Posterior vena cava (tissue), 2 donors: ENCODE data around the gene SEMA6A. TPM values are rescaled to one million over a fixed set of nuclear protein-coding genes. Genes with fewer than 3 reads are reported as not detected.

Experiments
- DNase-seq: peaks from one replicate; pipeline ENCODE4 v3.0.0-alpha.2; 2020; ENCODE audit warnings: low spot score
- intact Hi-C, 2 donors: fragments of 100-400 bp; cut with DNase I; formaldehyde crosslinking; loops; one replicate each; pipeline versions ENCODE4 v1.14.1 to v1.14.2; 2022 to 2023
- long read RNA-seq, 2 donors: library from polyadenylated mRNA; unstranded; transcript quantifications; one replicate each; pipeline ENCODE4 v2.0.0, GENCODE V29; 2020 to 2021
- total RNA-seq, 2 donors: library from RNA; stranded (reverse); fragmentation: NEBNext Ultra II Directional; extraction: Animal tissue kit (Norgen Biotek cat#: 25700); gene quantifications; one replicate each; pipeline ENCODE4 v1.2.1, GENCODE V29; 2021
- donor health status: DM: yes; HTN: yes; CAD: no.
- donor health status: DM: yes; HTN: yes; CAD: no.

Gene SEMA6A, protein sequence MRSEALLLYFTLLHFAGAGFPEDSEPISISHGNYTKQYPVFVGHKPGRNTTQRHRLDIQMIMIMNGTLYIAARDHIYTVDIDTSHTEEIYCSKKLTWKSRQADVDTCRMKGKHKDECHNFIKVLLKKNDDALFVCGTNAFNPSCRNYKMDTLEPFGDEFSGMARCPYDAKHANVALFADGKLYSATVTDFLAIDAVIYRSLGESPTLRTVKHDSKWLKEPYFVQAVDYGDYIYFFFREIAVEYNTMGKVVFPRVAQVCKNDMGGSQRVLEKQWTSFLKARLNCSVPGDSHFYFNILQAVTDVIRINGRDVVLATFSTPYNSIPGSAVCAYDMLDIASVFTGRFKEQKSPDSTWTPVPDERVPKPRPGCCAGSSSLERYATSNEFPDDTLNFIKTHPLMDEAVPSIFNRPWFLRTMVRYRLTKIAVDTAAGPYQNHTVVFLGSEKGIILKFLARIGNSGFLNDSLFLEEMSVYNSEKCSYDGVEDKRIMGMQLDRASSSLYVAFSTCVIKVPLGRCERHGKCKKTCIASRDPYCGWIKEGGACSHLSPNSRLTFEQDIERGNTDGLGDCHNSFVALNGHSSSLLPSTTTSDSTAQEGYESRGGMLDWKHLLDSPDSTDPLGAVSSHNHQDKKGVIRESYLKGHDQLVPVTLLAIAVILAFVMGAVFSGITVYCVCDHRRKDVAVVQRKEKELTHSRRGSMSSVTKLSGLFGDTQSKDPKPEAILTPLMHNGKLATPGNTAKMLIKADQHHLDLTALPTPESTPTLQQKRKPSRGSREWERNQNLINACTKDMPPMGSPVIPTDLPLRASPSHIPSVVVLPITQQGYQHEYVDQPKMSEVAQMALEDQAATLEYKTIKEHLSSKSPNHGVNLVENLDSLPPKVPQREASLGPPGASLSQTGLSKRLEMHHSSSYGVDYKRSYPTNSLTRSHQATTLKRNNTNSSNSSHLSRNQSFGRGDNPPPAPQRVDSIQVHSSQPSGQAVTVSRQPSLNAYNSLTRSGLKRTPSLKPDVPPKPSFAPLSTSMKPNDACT
- 10 to 100 TPM; 18.6 to 24.9 TPM for total RNA-seq
- long read RNA-seq, donor 1, partial matches to known transcripts: 1 of 7 reads
- long read RNA-seq, donor 1, other reads (novel, unspliced or antisense): 6 of 7 reads
- long read RNA-seq, donor 2, full-length matches to known transcripts: 4 of 11 reads
- long read RNA-seq, donor 2, partial matches to known transcripts: 0 of 11 reads
- long read RNA-seq, donor 2, other reads (novel, unspliced or antisense): 7 of 11 reads

DNA sequence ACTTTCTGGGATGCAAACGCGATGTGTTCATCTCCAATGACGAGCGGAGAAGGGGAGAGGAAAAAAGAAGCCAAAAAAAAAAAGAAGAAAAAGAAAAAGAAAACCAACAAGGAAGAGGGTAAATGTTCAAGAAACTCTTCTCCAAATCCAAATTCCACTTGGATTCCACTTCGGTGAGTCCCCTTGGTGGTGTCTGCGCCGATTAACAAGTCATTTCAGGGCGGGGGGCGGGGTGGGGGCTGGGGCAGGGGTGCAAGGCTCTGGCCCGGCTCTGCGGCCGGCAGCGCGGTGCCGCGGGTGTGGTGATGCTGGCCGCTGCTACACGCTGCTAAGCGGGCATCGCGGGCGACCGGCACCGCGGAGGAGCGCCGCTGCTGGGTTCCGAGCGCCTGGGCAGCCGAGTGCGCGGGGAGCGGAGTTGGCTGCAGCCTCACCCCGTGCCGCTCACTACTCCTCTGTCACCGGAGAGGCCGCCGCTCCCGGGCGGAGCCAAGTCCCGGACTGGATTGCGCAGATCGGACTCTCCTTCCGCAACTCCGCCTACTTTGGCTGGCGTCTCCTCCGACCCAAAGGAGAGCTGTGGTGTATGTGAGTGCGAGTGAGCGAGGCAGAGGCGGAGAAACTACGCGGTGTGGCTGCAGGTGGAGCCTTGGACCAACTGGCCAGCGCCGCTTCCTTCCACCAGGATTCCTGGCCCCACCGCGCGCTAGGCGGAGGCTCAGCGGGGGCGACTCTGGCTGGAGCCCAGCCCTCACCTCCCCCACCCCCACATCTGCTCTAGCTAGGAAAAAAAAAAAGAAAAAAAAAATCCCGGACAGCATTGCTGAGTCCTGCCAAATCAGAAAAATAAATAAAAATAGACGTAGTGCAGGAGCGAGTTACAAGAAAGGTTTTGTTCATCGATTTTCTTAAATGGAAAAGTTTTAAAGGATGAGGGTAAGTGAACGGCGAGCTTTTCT lies at the start of gene SEMA6A:
SEMA6A (minus strand) TSS at position 457 of the 959 bp plus-strand sequence. CDS start 69,879 bp downstream, outside the sequence.
- intact Hi-C loops: no loop called here
- peak; percentile 96 for DNase-seq

DNA sequence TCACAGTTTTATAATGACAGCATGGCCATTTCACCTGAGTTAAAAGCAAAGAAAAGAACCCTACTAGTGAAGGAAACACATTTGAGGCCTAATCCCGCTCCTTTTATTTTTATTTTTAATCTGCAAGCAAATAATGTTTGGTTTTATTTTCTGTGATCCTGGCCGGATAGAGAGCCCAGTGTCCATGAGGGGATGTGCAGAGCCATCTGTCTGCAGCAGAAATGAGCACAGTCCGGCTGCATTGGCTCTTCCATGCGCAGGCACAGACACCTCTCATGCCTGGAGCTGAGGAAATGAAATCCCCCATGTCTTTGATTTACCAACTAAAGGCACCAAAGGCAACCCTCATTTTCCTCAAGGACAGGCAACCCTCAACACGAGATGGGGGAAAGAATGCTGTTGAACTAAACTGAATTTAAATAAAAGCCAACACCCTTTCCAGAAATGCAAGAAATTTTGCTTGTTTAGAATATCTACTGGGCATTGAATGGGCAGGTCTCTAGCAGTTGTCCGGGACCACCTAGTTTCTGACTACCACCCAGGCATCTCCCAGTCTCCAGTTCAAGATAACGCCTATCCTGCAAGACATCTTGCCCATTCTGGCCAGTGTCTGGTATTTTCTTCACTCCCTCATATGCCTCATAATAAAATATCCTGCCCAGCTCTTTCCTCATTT lies 47.9 kb upstream of the SEMA6A start:
- intact Hi-C loops: no loop called here
- DNase-seq: no peak

DNA sequence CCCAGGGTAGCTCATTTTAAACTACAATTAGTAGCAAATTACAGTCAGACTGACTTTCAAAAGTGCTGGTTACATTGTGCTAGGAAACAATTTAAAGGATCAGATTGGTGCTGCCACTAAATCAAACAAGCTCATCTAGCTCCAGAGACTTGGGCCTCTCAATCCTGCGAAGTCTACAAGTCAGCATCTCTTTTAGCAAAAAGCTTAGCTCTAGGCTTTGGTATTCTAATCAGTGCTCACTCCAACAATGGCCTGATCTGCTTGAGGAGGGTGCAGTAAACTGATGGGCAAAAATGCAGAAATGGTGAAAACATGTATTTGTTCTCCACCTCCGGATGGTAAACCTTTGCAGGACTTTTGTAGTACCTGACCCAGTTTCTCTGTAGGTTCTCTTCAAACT lies 47.0 kb upstream of the SEMA6A start:
- DNase-seq: no peak
- intact Hi-C loops: no loop called here

DNA sequence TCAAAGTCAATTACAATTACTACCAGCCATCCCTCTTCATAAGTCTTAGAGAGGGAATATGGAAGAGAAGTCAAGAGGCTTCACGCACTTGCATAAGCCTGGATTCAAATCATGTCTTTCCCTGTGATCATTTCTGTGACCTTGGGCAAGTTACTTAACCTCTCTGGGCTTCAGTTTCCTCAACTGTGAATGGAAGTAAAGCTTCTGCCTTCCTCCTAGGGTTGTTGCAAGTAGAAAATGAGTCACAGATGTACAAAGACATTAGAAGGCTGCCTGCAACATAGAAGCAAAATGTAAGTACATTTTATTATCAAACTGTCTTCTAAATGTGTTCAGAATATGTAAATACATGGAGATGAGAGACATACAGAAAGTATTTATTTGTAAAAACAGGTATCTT lies 42.3 kb upstream of the SEMA6A start:
- DNase-seq: no peak
- intact Hi-C loops: no loop called here

DNA sequence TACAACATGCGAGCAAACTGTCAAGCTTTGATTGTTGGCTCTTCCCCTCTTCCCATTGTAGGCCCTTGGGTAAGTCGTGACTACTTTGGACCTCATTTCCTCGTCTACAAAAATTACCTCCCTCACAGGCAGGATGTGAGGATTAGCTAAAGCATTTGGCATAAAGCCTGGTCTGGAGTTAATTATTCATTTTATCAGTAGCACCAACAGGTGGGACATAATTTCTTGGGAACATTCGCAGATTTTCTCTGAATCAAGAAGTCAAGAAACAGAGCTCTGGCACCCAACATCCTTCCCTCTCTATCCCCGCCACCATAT lies 39.9 kb upstream of the SEMA6A start:
- intact Hi-C loops: no loop called here

DNA sequence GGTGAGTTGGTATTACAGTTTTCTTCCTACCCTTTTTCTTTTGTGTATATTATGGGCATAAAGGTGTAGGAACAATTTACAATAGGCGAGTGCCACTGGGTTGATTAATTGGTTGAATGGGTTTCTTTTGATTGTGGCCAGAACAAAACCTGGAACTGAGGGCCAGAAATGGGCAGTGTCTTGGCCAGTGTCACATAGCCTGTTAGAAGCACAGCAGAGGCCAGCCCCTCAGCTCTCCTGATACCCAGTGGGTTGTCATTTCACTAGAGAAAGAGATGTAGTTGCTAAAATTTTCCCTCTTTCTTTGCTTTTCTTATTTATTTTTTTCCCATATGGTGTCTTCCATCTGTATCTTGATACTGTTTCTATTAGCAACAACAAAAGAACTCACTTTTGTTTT lies 38.8 kb upstream of the SEMA6A start:
- intact Hi-C loops: no loop called here
- no peak for DNase-seq

More for the DNA sequence above, 39.9 kb upstream of the SEMA6A start:
- no peak for DNase-seq

DNA sequence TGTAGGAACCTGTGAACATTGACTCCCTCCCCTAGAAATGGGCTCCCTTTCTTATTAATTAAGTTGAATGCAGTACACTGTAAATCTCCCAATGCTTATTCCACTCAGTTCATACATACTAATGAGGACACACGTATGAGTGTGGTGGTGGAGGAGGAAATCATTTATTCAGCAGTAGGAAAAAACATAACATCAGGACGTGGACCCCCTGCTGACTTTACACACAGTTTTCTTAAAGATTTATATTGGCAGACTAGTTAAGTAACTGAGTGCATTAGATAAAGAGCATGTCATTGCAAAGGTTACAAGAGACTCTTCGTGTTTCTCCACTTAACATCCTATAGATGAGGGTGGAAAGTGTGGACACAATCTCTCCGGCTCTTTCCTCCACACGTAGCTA lies 37.8 kb upstream of the SEMA6A start:
- no peak for DNase-seq
- intact Hi-C loops: no loop called here

DNA sequence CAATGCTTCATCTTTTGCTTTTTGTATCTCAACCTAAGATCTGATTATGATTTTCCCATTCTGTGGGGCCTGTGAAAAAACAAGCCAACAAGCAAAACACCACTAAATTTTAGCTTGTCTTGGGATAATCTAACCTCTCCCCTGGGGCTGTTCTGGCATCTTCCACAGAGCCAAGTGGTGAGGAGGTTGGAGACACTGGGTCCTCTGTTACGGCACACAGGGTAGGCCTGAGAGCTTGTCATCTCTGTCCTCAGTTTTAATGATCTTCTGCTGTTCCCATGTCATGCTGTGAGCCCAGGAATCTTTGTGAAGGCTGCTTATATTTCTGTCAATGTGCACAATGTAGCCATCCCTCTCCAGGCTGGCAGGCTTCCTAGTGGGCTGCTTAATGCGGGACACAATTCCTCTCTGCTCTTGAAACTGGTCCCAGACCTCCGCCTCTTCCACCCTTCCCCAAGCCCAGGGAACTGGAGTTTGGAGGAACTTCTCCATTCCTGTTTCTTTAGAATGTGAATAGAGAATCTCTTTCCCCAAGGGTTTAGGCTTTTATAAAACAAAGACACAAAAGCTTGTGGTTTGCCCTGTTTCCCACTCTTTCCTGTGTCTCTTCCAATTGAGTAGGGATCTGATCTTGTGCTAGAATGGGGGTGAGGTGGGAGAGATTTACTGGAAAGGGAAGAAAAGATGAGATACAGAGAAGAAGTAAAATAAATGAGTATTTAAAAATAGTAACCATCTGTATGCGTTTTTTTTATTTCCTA lies 30.9 kb upstream of the SEMA6A start:
- intact Hi-C loops: no loop called here
- DNase-seq: no peak

DNA sequence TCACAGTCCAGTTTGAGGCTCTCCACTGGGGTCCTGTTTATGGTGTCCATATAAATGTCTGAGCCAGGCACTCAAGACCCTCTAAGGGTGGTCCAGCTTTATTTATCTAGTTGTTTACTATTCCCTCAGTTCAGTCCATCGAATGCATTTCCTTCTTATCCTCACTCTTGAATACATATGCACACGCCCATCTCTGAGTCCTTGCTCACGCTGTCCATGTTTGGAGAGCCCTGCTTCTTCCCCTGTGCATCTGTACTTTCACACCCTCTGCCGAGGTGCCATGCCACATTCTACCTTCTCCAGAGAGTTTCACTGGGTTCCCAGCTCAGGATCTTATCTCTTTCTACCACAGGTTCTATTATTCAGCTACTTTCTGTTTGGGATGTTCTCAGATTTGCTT lies 30.2 kb upstream of the SEMA6A start:
- DNase-seq: no peak
- intact Hi-C loops: no loop called here

DNA sequence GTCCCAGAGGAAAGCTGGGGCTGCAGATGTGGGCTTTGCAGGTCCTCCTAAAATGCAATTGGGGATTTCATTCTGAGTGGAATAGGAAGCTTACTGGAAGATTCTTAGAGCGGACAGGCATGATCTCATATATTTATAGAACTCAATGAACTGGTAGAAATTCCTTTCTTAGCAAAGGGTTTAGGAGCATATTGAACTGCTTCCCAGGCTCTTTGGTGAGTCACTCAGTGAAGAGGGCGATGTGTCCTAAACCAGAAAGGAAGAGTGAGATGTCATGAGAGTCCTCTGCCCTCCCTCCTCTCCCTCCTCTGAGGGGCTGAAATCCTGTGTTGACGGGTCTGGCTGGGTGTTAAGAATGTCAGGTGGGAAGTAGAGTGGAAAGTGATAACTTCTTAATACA lies 26.3 kb upstream of the SEMA6A start:
- intact Hi-C loops: no loop called here
- no peak for DNase-seq

DNA sequence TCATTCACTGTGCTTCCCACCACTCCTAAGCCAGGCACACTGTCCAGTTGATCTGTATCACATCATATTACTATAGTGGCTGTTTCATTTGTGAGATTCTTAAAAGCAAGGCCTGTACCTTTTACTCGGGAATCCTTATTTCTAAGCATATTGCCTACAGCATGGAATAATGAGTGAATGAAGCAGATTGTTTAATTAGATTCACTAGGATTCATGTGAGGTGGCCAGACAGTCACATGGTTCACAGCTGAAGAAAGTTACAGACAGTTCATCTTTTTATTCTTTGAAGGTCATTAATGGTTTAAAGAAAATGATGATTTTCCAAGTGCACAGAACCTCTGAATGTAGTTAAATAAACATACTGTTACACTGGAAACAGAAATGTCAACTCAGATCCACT lies 24.3 kb upstream of the SEMA6A start:
- DNase-seq: no peak
- intact Hi-C loops: no loop called here

DNA sequence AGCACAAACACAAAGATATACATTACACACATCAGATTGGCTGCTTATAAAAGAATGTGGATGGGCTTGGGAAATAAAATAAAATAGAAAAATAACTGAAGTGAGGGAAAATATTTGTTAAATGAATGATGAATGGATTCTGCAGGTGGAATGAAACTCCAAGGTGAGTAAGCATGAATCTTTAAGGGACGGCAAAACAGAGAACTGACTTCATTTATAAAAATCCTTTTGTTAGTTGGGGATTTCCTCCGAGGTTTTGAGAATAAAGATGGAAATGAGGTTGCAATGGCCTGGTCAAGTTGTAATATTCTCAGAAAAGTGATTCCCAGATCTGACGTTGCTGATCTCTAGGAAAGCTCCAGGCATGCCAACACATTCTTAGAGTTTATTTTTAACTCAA lies 20.9 kb upstream of the SEMA6A start:
- intact Hi-C loops: no loop called here
- DNase-seq: no peak

DNA sequence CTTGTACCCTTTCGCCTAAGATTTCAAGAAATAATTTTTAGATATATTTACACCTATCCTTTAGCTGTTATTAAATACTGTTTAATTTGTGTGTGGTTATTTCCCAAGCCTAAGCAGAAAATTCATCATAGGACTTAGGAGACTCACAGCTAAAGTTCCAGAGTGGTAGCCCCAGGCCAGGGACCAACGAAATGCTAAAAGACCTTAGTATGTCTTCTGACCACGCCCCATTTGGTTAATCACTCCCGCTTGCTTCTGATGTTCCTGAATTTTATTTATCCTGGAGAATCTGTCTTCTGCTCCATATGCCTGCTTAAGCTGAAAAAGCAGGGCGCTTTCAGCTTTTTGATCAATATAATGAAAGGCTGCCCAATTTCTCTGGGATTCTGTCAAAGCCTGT lies 18.7 kb upstream of the SEMA6A start:
- intact Hi-C loops: no loop called here
- no peak for DNase-seq

DNA sequence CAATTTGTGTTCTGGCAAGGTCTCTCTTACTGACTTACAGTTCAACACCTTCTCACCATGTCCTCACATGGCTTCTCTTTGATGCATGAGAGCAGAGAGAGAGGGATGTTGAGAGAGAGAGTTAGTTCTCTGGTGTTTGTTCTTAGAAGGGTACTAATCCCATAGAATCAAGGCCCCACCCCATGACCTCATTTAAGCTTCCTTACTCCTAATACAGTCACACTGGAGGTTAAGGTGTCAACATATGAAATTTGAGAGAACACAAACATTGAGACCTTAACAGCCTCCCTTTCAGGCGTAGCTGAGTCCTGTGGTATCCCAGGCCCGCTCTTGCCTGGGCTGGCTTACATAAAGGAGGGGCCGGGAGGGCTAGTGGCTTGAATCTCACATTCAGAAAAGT lies 10.6 kb upstream of the SEMA6A start:
- intact Hi-C loops: no loop called here
- DNase-seq: no peak

DNA sequence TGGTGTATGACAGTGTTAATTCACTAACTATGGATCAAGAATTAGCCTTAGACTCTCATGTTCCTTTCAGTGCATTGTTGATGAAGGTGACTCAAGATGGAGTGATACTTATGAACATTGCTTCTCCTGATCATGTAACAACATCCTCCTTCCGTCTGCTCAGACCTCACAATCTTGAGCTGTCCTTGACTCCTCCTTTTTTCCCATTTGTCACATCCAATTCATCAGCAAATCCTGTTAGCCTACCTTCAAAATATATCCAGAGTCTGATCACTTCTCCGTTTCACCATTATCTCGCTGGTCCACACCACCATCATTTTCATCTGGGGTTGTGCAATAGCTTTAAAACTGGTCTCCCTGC lies 9.2 kb upstream of the SEMA6A start:
- intact Hi-C loops: no loop called here
- no peak for DNase-seq

DNA sequence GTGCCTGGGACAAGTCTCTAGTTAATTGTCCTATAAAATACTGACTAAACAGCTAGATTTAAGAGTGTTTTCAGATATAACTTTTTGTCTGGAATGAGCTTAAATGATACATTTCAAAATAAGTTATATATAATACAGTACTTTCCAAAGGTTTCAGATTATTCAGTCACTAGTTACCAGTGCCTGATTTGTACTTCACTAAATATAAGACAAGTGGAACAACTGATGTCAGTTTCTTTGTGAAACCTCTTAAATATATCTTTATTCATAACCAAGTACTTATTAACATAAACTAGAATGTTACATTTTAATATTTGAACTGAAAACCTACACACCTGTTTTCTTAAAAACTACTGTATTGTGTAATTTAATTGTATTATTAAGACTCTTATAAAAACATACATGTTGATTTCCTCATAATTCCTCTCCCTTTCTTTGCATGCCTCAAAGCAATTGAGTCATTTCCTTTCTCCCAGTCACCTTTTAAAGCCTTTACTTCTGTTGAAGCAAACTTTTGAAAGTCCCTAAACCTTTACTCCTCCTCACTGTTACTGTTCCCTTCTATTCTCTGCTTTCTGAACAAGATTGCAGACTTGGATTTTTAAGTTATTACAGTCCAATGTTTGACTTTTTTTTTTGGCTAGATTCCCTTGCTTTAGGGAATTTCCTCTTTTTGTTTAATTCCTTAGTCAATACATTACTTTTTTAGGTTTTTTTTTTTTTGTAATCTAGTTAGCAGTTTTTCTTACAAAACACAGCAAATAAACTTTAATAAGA lies 8.7 kb upstream of the SEMA6A start:
- intact Hi-C loops: no loop called here
- no peak for DNase-seq

DNA sequence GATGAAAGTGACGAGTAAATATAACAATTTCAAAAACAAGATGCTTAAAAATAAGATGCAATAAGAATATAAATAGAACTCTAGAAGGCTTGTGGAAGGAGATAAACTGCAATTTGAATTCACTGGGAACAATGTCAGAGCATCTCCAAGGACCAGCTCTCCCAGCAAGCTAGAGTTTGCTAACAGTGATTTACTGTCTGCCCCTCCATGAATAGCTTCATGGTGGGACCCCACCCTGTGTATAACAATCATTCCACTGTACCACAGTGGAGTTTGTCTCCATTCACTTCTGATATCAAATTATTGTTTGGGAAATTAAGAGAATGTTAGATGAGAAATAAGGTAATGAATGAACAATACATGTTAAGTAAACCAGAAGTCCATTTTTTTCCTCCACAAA lies 7.3 kb upstream of the SEMA6A start:
- intact Hi-C loops: no loop called here

More for the DNA sequence above, 7.3 kb upstream of the SEMA6A start:
- DNase-seq: no peak
